Heart right ventricle (tissue), 16 donors: ENCODE data around the gene RHBDL1. TPM values are rescaled to one million over a fixed set of nuclear protein-coding genes. Genes with fewer than 3 reads are reported as not detected.

Experiments used
- ATAC-seq, 8 donors: fragments of 200-7000 bp; cut with Tn5 transposase; one replicate each; pipeline ENCODE4 v1.9.1; 2020; ENCODE audit warnings: mild to moderate bottlenecking in 8 of 8, moderate library complexity in 8 of 8, moderate number of reproducible peaks in 1 of 8
- DNase-seq, 2 donors: peaks; one replicate each; pipeline ENCODE4 v3.0.0-alpha.2; 2020
- H3K27ac ChIP-seq, 10 donors: fragments of 200-600 bp; sonication (generic) in 2 of 10; one replicate each; pipeline versions ENCODE4 v1.5.0 to v1.8.0; 2020 to 2022; ENCODE audit warnings: mild to moderate bottlenecking in 3 of 10
- H3K27me3 ChIP-seq, 7 donors: fragments of 200-600 bp; one replicate each; pipeline ENCODE4 v1.8.0; 2021 to 2022; ENCODE audit warnings: mild to moderate bottlenecking in 2 of 7
- H3K36me3 ChIP-seq, 9 donors: fragments of 200-600 bp; sonication (generic) in 1 of 9; one replicate each; pipeline versions ENCODE4 v1.5.0 to v1.8.0; 2020 to 2022; ENCODE audit warnings: mild to moderate bottlenecking in 2 of 9
- H3K4me1 ChIP-seq, 9 donors: fragments of 200-600 bp; sonication (generic) in 1 of 9; one replicate each; pipeline versions ENCODE4 v1.5.0 to v1.8.0; 2020 to 2022; ENCODE audit warnings: mild to moderate bottlenecking in 4 of 9
- H3K4me3 ChIP-seq, 10 donors: fragments of 200-600 bp; sonication (generic) in 2 of 10; one replicate each; pipeline versions ENCODE4 v1.5.0 to v1.8.0; 2020 to 2022; ENCODE audit warnings: mild to moderate bottlenecking in 7 of 10, moderate library complexity in 2 of 10
- H3K9me3 ChIP-seq, 11 donors: fragments of 200-600 bp in 10 of 11; sonication (generic) in 2 of 11; one replicate each; pipeline versions ENCODE4 v1.5.0 to v1.8.0; 2013 to 2022; ENCODE audit warnings: mild to moderate bottlenecking in 2 of 11, control low read depth in 1 of 11, moderate library complexity in 1 of 11
- CTCF ChIP-seq, 9 donors: fragments of 200-600 bp; sonication (generic) in 2 of 9; IDR thresholded peaks; one replicate each; pipeline versions ENCODE4 v1.5.0 to v1.8.0; 2021 to 2022; ENCODE audit warnings: antibody characterized with exemption in 9 of 9, mild to moderate bottlenecking in 5 of 9, moderate library complexity in 1 of 9
- WGBS, 2 donors: extraction: QIAGEN DNeasy Blood & Tissue Kit; methylation state at CpG; one replicate each; pipeline ENCODE4 v1.1.7; 2013; ENCODE audit warnings: inconsistent platforms in 1 of 2; 5-methylcytosine and 5-hydroxymethylcytosine counted together
- intact Hi-C, 10 donors: fragments of 100-400 bp; cut with DNase I; formaldehyde crosslinking; loops; one replicate each; pipeline versions ENCODE4 v1.11.1 to v1.14.2; 2022
- polyA plus RNA-seq, 2 donors: library from polyadenylated mRNA; stranded (reverse); fragments of 200-250 nt; gene quantifications; one replicate each; pipeline ENCODE4 v1.2.3, GENCODE V29; 2013
- total RNA-seq, 10 donors: library from RNA; stranded (reverse); fragmentation: NEBNext Ultra II Directional in 3 of 10; extraction: Animal tissue kit (Norgen Biotek cat#: 25700) in 3 of 10; gene quantifications; one replicate each; pipeline versions ENCODE4 v1.2.1 to v1.2.4, GENCODE V29; 2021 to 2023
- donor health status: Arrhythmogenic right ventricular cardiomyopathy.
- donor health status: ischemic (EF 13 %, LVEDD 7.1; RV severe dilation, severe dysfunction).
- donor health status: healthy with polysubstance abuse.
- donor health status: DM: no; HTN: yes; CAD: no.
- donor health status: DM: no; HTN: no; CAD: no.
- donor health status: ischemic (EF 25% LVEDD 6.9; RV normal size, moderate dysfunction).
- donor health status: ischemic (EF 25% LVEDD 5.7; RV mildly dilated, moderate dysfunction).
- donor health status: healthy.
- donor health status: DM: yes; HTN: yes; CAD: no.
- donor health status: Ischemic cardiomyopathy.
- donor health status: ischemic (EF 35%, LVEDD 5.7; RV mildly dilated, moderate dysfunction).
- donor health status: nonischemic (EF 11% LVEDD 7.7; RV severe dilation, severe dysfunction).
- donor health status: DM: yes; HTN: yes; CAD: no.
- donor health status: PGD.
- donor health status: ischemic (EF 29% LVEDD 5.4; RV normal size, mild dysfunction).
- donor health status: nonischemic (EF 23%, LVEDD 6.1; RV moderate dilation, normal function).

Gene RHBDL1
- total and polyA plus RNA-seq, 12 donors, result 0.90 to 7.4 (median 2.1) TPM

DNA sequence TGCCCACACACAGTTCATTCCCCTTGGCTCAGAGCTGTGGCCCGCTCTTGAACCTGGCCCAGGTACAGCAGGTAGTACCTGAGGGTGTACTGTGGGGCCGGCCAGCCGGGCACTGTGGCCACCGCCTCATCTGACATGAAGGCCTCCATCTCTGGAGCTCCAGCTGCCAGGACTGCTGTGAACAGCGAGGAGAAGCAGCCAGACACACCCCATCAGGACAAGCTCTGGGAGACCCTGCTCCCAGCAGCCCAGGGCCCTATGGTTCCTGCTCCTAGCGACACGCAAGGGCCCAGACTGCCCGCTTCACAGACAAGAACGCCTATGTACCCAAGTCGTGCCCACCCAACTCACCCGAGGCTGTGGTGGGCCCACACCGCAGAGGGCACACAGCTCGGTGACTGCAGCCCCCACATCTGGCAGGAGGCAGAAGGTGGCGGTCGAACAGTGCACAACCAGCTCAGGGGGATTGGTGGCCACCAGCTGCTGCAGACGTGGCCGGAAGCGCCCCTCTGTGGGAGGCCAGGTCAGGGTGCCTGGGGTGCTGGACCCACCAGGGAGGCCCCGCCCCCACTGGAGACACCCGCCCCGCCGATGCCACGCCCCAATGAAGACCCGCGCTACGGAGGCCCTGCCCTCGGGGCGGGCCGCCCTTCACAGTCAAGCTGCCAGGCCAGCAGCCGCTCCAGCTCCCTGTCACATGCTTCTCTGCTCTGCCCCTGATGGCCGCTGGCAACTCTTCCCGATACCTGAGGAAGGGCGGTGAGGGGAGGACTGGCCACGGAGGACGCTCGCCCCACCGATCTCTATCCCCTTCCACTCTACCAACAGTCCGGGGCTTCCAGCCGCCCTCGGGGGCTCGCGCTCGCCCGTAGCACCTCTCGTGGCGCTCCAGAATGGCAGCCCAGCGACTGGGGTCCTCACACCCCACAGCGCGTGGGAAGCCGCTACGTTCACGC, 3.7 kb downstream of the RHBDL1 start:
- H3K4me3 ChIP-seq, result peak overlapping the region; percentile 19 to 95 (median 68)
- ATAC-seq, result peak; percentile 17 to 59 (median 40)
- peaks cover 30 to 60% (median 51%) of the 10 kb centered on the region in 9 donors for H3K4me1 ChIP-seq
- no peak for TF ChIP-seq CTCF (IDR thresholded peaks at IDR 0.05)
- H3K27ac ChIP-seq, result peak overlapping the region; percentile 54 to 97 (median 91)
- WGBS, 2 donors, result 22 to 24% methylated on average over 52 of the region's 52 CpGs
- peak; percentile 74 to 82 for DNase-seq
- H3K36me3 ChIP-seq, result peaks cover 0 to 24% (median 18%) of the 10 kb centered on the region in 9 donors
- peaks cover 0 to 22% (median 0%) of the 10 kb centered on the region in 7 donors for H3K27me3 ChIP-seq
- H3K9me3 ChIP-seq, result no peaks in the 10 kb centered on the region
- intact Hi-C loops, result no loop called here

GRCh38 chr16:679814-680624, 4.5 kb downstream of the RHBDL1 start, which contains the start of gene STUB1:
TSS of gene STUB1 (plus strand) at chr16:680410. CDS start at chr16:680526, 116 bp downstream.
- Histone ChIP-seq H3K9me3 (no peaks in the 10 kb centered on the region), H3K4me3 (peak within 1 kb of the TSS; percentile 50 to 95 (median 71)), H3K27ac (peak within 1 kb of the TSS; percentile 66 to 99 (median 96)), H3K36me3 (peaks cover 0 to 24% (median 18%) of the 10 kb centered on the region in 9 donors), H3K27me3 (peaks cover 0 to 22% (median 0%) of the 10 kb centered on the region in 7 donors), H3K4me1 (peaks cover 30 to 60% (median 49%) of the 10 kb centered on the region in 9 donors)
- no peak for TF ChIP-seq CTCF (IDR thresholded peaks at IDR 0.05)
- DNase-seq (peak; percentile 90), ATAC-seq (peak; percentile 63 to 82 (median 70))
- intact Hi-C loops, result loop anchor here in 1 of 10 donors (2.0 kb wide), 1 partner anchor 41 kb away; the partner anchor contains the start of gene ANTKMT
- 1% methylated on average over 74 to 91 of the region's 91 CpGs for WGBS, 2 donors

DNA sequence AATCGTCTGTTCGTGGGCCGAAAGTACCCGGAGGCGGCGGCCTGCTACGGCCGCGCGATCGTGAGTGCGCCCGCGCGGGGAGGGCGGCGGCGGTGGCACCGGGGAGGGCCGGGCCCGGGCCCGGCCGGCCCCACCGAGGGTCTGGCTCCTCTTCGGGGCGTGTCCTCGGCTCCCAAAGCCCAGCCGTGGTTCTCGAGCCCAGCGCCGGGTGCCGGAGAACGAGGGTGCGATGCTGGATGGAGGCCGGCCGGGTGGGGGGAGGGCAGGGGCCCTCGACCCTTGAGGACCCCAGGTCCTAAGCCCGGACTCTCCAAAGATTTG, 5.1 kb downstream of the RHBDL1 start:
- peaks cover 0 to 17% (median 0%) of the 10 kb centered on the region in 7 donors for H3K27me3 ChIP-seq
- H3K9me3 ChIP-seq, result no peaks in the 10 kb centered on the region
- WGBS, 2 donors, result 0% methylated on average over 38 of the region's 38 CpGs
- intact Hi-C loops, result loop anchor here in 1 of 10 donors (2.0 kb wide), 1 partner anchor 40 kb away; the partner anchor contains the start of gene ANTKMT
- peaks cover 0 to 28% (median 18%) of the 10 kb centered on the region in 9 donors for H3K36me3 ChIP-seq
- H3K27ac ChIP-seq, result peak overlapping the region; percentile 66 to 99 (median 96)
- H3K4me1 ChIP-seq, result peaks cover 33 to 60% (median 50%) of the 10 kb centered on the region in 9 donors
- no peak for DNase-seq
- TF ChIP-seq CTCF (IDR thresholded peaks at IDR 0.05), result no peak
- H3K4me3 ChIP-seq, result peak overlapping the region; percentile 50 to 95 (median 71)
- no peak for ATAC-seq
